Mucosa of descending colon (tissue), 3 donors: ENCODE measurements around the gene ACO1. TPM values are rescaled to one million over a fixed set of nuclear protein-coding genes. Genes with fewer than 3 reads are reported as not detected.

Experiments used
- ATAC-seq: fragments of 200-7000 bp; cut with Tn5 transposase; one replicate; pipeline ENCODE4 v1.9.1; 2020; ENCODE audit warnings: mild to moderate bottlenecking, moderate library complexity
- DNase-seq, 3 donors: peaks; one replicate each; pipeline ENCODE4 v3.0.0-alpha.2; 2020
- H3K36me3 ChIP-seq: fragments of 200-600 bp; one replicate; pipeline ENCODE4 v1.8.0; 2021; ENCODE audit warnings: low read depth, mild to moderate bottlenecking
- H3K4me1 ChIP-seq: fragments of 200-600 bp; one replicate; pipeline ENCODE4 v1.8.0; 2021; ENCODE audit warnings: low read depth, mild to moderate bottlenecking
- H3K4me3 ChIP-seq: fragments of 200-600 bp; one replicate; pipeline ENCODE4 v1.8.0; 2021; ENCODE audit warnings: mild to moderate bottlenecking
- H3K9me3 ChIP-seq: fragments of 200-600 bp; one replicate; pipeline ENCODE4 v1.8.0; 2021; ENCODE audit warnings: mild to moderate bottlenecking
- CTCF ChIP-seq: fragments of 200-600 bp; IDR thresholded peaks from one replicate; pipeline ENCODE4 v1.8.0; 2022; ENCODE audit warnings: antibody characterized with exemption, mild to moderate bottlenecking
- intact Hi-C, 2 donors: fragments of 100-400 bp; cut with DNase I in 1 of 2; cut with micrococcal nuclease in 1 of 2; formaldehyde crosslinking; loops; one replicate each; pipeline versions ENCODE4 v1.11.0 to v1.11.1; 2022; cut with DNase I, micrococcal nuclease
- total RNA-seq, 3 donors: library from RNA; stranded (reverse); fragmentation: NEBNext Ultra II Directional in 2 of 3; extraction: Animal tissue kit (Norgen Biotek cat#: 25700) in 2 of 3; gene quantifications; one replicate each; pipeline versions ENCODE4 v1.2.1 to v1.2.4, GENCODE V29; 2021 to 2023
- donor health status: DM: no; HTN: no; CAD: no; lungs with moderate emphysema.
- donor health status: DM: no; HTN: no; CAD: no.
- donor health status: DM: no; HTN: yes; CAD: no.

The ACO1 gene
- total RNA-seq, 3 donors from 2014 or later, result 30.9 to 50.4 (median 32.6) TPM

DNA sequence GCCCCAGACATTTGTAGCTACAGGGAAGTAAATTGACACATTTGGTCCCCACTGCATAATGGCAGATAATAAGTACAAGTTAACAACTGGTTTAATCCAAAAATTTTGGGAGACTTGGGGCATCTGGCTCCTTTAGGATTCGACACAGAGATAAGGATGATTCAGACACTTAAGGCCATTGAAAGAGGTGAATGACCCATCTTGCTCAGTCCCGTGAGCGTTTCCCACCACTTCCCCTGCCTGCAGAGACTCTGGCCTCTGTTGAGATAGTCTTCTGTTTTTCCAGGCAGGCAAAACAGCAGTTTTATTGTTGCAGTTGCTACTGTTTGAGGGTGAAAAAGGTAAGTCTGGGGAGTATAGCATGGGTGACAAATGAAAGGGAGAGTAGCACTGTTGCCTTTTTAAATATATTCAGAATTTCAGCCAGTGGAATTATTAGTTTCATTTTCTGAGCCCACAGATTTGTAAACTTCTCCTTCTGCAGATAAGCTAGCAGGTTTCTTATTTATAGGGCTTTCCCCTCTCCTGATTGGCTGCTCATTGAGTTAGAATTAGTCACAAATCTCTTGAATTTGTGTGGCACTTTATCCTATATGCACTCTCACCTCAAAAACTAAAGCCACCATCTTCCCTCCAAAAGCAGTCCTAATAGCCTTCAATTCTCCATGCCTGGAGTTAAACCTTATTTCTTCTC is 19.3 kb downstream of the ACO1 start:
- H3K9me3 ChIP-seq, result no peaks in the 10 kb centered on the region
- no peak for TF ChIP-seq CTCF
- no peak overlapping the region for H3K4me3 ChIP-seq
- no peak for ATAC-seq
- DNase-seq, result no peak
- H3K36me3 ChIP-seq, result no peaks in the 10 kb centered on the region
- intact Hi-C loops, result no loop called here
- no peaks in the 10 kb centered on the region for H3K4me1 ChIP-seq

GRCh38 chr9:32404402-32404801 is 20.0 kb downstream of the ACO1 start:
- Histone ChIP-seq H3K4me1 (no peaks in the 10 kb centered on the region), H3K36me3 (no peaks in the 10 kb centered on the region), H3K4me3 (no peak overlapping the region), H3K9me3 (no peaks in the 10 kb centered on the region)
- peak; percentile 32 for ATAC-seq
- no peak for TF ChIP-seq CTCF
- no peak for DNase-seq
- intact Hi-C loops, result no loop called here

GRCh38 chr9:32404856-32405255 is 20.4 kb downstream of the ACO1 start:
- no peaks in the 10 kb centered on the region for H3K4me1 ChIP-seq
- no peaks in the 10 kb centered on the region for H3K9me3 ChIP-seq
- DNase-seq, result peak in 1 of 3 donors; percentile 33
- intact Hi-C loops, result no loop called here
- H3K4me3 ChIP-seq, result no peak overlapping the region
- H3K36me3 ChIP-seq, result no peaks in the 10 kb centered on the region
- TF ChIP-seq CTCF, result no peak
- peak; percentile 94 for ATAC-seq

DNA sequence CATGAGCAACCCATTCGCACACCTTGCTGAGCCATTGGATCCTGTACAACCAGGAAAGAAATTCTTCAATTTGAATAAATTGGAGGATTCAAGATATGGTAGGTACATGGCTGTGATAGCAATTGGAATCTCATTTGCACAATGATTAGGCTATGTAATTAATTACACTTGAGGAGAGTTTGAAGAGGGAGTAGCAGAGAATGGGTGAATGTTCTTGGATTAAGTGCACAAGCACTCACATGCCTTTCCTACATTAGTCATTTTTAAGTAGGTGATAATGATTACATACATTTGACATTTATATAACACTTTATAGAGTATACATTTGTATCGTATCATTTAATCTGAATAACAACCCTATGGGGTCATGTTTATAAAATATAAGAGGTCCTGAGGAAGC is 21.1 kb downstream of the ACO1 start:
- no peak for ATAC-seq
- no peak for TF ChIP-seq CTCF
- no peak for DNase-seq
- intact Hi-C loops, result no loop called here
- H3K9me3 ChIP-seq, result no peaks in the 10 kb centered on the region
- no peaks in the 10 kb centered on the region for H3K4me1 ChIP-seq
- H3K36me3 ChIP-seq, result no peaks in the 10 kb centered on the region
- no peak overlapping the region for H3K4me3 ChIP-seq

- DNase-seq (no peak), ATAC-seq (no peak)
- H3K36me3 ChIP-seq, result no peaks in the 10 kb centered on the region
- no peaks in the 10 kb centered on the region for H3K9me3 ChIP-seq
- H3K4me3 ChIP-seq, result no peak overlapping the region
- no peak for TF ChIP-seq CTCF
- intact Hi-C loops, result no loop called here
- H3K4me1 ChIP-seq, result no peaks in the 10 kb centered on the region
These were observed 21.6 kb downstream of the ACO1 start for GRCh38 chr9:32406046-32406445.

GRCh38 chr9:32411753-32412152 is 27.3 kb downstream of the ACO1 start:
- TF ChIP-seq CTCF, result no peak
- ATAC-seq (no peak), DNase-seq (no peak)
- intact Hi-C loops, result no loop called here
- Histone ChIP-seq H3K36me3 (no peaks in the 10 kb centered on the region), H3K4me1 (no peaks in the 10 kb centered on the region), H3K4me3 (no peak overlapping the region), H3K9me3 (no peaks in the 10 kb centered on the region)
